Rectal smooth muscle tissue (tissue), 1 donor: Measurements from ENCODE around the gene CFAP97.
"Not testable (repeated sequence)": the region's sequence is repeated elsewhere in the genome, so short reads cannot be mapped to it uniquely, and the experiment has no call there.

Experiments used
- H3K27ac ChIP-seq: one replicate; pipeline ENCODE4 v1.7.0; 2013; ENCODE audit warnings: low read depth, low read length, inconsistent platforms
- H3K27me3 ChIP-seq: one replicate; pipeline ENCODE4 v1.7.0; 2013; ENCODE audit warnings: low read length; ENCODE audit not compliant: control insufficient read depth, insufficient read depth
- H3K36me3 ChIP-seq: one replicate; pipeline ENCODE4 v1.7.0; 2013; ENCODE audit warnings: low read length; ENCODE audit not compliant: control insufficient read depth, insufficient read depth
- H3K4me1 ChIP-seq: one replicate; pipeline ENCODE4 v1.7.0; 2013; ENCODE audit warnings: low read length; ENCODE audit not compliant: control insufficient read depth, insufficient read depth
- H3K4me3 ChIP-seq: one replicate; pipeline ENCODE4 v1.7.0; 2013; ENCODE audit warnings: low read length
- H3K9ac ChIP-seq: one replicate; pipeline ENCODE4 v1.7.0; 2013; ENCODE audit warnings: low read length

The CFAP97 gene

GRCh38 chr4:185218312-185218711 is 14.5 kb upstream of the CFAP97 start:
- H3K27me3 ChIP-seq: no peaks in the 10 kb centered on the region
- H3K9ac ChIP-seq: no peak overlapping the region
- H3K4me1 ChIP-seq: peaks cover 8% of the 10 kb centered on the region
- no peak overlapping the region for H3K27ac ChIP-seq
- no peak overlapping the region for H3K4me3 ChIP-seq
- H3K36me3 ChIP-seq: no peaks in the 10 kb centered on the region

- Histone ChIP-seq H3K36me3 (no peaks in the 10 kb centered on the region), H3K27me3 (no peaks in the 10 kb centered on the region), H3K4me3 (no peak overlapping the region), H3K9ac (no peak overlapping the region), H3K4me1 (peaks cover 8% of the 10 kb centered on the region), H3K27ac (no peak overlapping the region)
Measured at GRCh38 chr4:185217408-185217975, 13.7 kb upstream of the CFAP97 start.

DNA sequence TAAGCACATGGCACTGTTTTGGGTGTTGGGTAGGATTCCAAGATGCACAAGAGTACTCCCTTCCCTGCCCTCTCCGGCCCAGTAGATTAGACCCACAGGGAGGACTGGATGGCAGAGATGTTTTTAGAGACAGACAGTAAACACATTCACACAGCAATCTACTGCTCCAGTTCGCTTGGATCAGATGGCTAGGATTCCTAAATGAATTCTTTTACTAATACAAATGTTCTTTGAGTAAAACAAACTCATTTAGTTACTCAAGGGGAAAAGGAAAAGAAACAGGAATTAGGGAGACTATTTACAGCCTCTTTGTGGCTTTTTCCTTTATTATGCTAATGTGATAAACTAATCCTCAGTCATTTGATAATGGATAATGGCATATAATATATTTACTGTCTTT is 11.5 kb upstream of the CFAP97 start:
- Histone ChIP-seq H3K36me3 (no peaks in the 10 kb centered on the region), H3K4me1 (peaks cover 8% of the 10 kb centered on the region), H3K9ac (no peak overlapping the region), H3K4me3 (no peak overlapping the region), H3K27ac (no peak overlapping the region), H3K27me3 (no peaks in the 10 kb centered on the region)

DNA sequence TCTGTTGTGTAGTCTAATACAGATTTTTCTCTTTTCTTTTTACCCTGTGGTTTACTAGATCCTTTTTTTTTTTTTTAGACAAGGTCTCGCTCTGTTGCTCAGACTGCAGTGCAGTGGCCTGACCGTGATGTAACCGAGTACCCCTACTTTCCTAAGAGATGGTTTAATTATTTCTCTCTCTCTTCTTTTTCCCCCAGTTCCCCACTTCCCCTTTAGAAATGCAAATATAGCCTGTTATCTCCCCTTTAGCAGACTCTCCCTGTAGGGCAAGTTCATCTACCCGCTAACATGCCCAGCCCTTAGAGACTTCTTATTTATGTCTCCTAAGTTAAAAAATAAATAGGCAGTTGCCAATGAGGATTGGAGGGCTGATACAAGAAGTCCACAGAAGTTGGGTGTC is 10.1 kb upstream of the CFAP97 start:
- H3K4me3 ChIP-seq: no peak overlapping the region

GRCh38 chr4:185212581-185212980 is 8.8 kb upstream of the CFAP97 start:
- Histone ChIP-seq H3K4me3 (no peak overlapping the region), H3K27me3 (no peaks in the 10 kb centered on the region), H3K4me1 (peaks cover 3% of the 10 kb centered on the region), H3K9ac (no peak overlapping the region), H3K27ac (no peak overlapping the region), H3K36me3 (no peaks in the 10 kb centered on the region)

More for the DNA sequence above, 10.1 kb upstream of the CFAP97 start:
- Histone ChIP-seq H3K36me3 (no peaks in the 10 kb centered on the region), H3K9ac (no peak overlapping the region), H3K27me3 (no peaks in the 10 kb centered on the region), H3K4me1 (peaks cover 3% of the 10 kb centered on the region), H3K27ac (no peak overlapping the region)

- Histone ChIP-seq H3K9ac (no peak overlapping the region), H3K36me3 (no peaks in the 10 kb centered on the region), H3K4me3 (no peak overlapping the region), H3K4me1 (peaks cover 3% of the 10 kb centered on the region), H3K27ac (no peak overlapping the region), H3K27me3 (no peaks in the 10 kb centered on the region)
Measured at GRCh38 chr4:185211641-185212040, 7.8 kb upstream of the CFAP97 start.

- Histone ChIP-seq H3K36me3 (no peaks in the 10 kb centered on the region), H3K4me3 (peak overlapping the region; percentile 98), H3K27ac (peak overlapping the region; percentile 81), H3K4me1 (peaks cover 3% of the 10 kb centered on the region), H3K27me3 (no peaks in the 10 kb centered on the region), H3K9ac (no peak overlapping the region)
Measured at GRCh38 chr4:185211035-185211434, 7.2 kb upstream of the CFAP97 start.

GRCh38 chr4:185210102-185210981 is 6.5 kb upstream of the CFAP97 start:
- H3K4me1 ChIP-seq: peaks cover 3% of the 10 kb centered on the region
- no peaks in the 10 kb centered on the region for H3K36me3 ChIP-seq
- no peaks in the 10 kb centered on the region for H3K27me3 ChIP-seq
- peak overlapping the region; percentile 74 for H3K9ac ChIP-seq
- H3K27ac ChIP-seq: peak overlapping the region; percentile 81
- peak overlapping the region; percentile 98 for H3K4me3 ChIP-seq

- H3K36me3 ChIP-seq, H3K9ac ChIP-seq, H3K27me3 ChIP-seq, H3K4me1 ChIP-seq: not testable (repeated sequence)
- H3K27ac ChIP-seq: peak overlapping the region; percentile 81
- H3K4me3 ChIP-seq: peak overlapping the region; percentile 98
Measured at GRCh38 chr4:185209852-185210101, 6.0 kb upstream of the CFAP97 start.

DNA sequence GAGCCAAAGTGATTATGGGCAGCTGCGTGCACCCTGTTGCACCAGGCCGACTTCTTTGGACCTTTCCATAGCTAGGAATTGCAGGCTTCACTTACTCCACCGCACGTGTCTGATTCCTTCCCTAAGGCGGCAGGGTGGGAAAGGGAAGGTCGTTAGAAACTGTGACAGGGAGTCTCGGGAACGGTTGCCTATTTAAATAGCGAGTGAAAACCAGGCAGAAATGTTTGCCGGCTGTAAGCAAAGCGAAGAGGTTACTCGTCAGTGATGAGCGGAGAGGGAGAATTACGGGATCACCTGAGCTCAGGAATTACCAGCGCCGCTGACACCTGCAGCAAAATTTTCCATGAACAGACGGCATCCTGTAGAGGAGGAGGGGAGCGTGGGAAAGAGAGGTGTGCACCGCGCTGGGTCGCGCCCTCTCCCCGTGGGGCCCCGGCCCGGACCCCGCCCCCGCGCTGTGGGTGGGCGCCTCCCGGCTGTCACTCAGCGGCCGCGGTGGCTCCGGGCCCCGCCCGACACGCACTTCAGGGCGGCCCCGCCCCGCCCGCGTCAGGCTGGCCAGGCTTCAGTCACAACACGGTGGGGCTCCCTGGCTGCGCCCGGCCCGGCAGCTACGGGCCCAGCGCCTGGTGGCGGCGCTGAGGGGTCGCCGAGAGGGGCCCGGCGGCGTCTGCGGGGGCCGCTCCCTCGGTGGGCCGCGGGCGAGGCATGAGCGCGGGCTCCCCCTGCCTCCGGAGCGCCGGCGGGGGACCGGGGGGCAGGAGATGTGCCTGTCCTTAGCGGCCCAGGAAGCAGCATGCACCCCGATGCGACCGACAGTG is 5.4 kb upstream of the CFAP97 start, which contains the start of gene SNX25:
SNX25 (plus strand) TSS at position 568 of the 821 bp plus-strand sequence; CDS start at position 797, 229 bp downstream.
- peak within 1 kb of the TSS; percentile 81 for H3K27ac ChIP-seq
- peak within 1 kb of the TSS; percentile 74 for H3K9ac ChIP-seq
- H3K36me3 ChIP-seq: no peaks in the 10 kb centered on the region
- H3K4me3 ChIP-seq: peak within 1 kb of the TSS; percentile 98
- no peaks in the 10 kb centered on the region for H3K27me3 ChIP-seq
- H3K4me1 ChIP-seq: peaks cover 10% of the 10 kb centered on the region

DNA sequence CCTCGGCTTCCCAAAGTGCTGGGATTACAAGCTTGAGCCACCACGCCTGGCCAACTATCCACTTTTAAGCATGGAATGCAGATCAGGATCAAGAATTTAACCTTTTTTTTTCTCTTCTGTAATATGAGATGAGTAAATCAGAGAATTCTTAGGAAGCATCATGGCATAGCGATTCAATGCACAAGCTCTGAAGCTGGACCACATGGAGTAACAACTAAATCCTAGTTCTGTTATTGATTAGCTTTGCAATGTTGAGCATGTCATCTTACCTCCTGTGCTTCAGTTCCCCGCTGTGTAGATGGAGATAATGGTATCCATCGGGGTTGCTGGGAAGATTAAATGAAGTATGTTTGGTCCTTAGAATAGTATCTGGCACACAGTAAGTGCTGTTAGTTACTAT is 3.7 kb upstream of the CFAP97 start:
- peaks cover 10% of the 10 kb centered on the region for H3K4me1 ChIP-seq
- H3K9ac ChIP-seq: no peak overlapping the region
- H3K36me3 ChIP-seq: no peaks in the 10 kb centered on the region
- H3K27me3 ChIP-seq: no peaks in the 10 kb centered on the region
- H3K27ac ChIP-seq: no peak overlapping the region
- no peak overlapping the region for H3K4me3 ChIP-seq

- Histone ChIP-seq H3K4me1 (peaks cover 10% of the 10 kb centered on the region), H3K27ac (no peak overlapping the region), H3K27me3 (no peaks in the 10 kb centered on the region), H3K9ac (no peak overlapping the region), H3K36me3 (no peaks in the 10 kb centered on the region), H3K4me3 (no peak overlapping the region)
Measured at GRCh38 chr4:185205697-185206342, 2.0 kb upstream of the CFAP97 start.
